GM23248 (cell line): ENCODE data around the gene TARBP1.

Experiments used
- EZH2 ChIP-seq: fragments of 200-600 bp; sonication (generic); IDR thresholded peaks from 2 replicates; pipeline ENCODE4 v1.6.1; 2018; ENCODE audit warnings: antibody characterized with exemption, mild to moderate bottlenecking; ENCODE audit not compliant: insufficient read depth, poor library complexity, severe bottlenecking
- EZH2phosphoT487 ChIP-seq: fragments of 200-600 bp; sonication (generic); IDR thresholded peaks from 2 replicates; pipeline ENCODE4 v1.6.1; 2018; ENCODE audit warnings: antibody characterized with exemption, moderate library complexity, mild to moderate bottlenecking, low read depth; ENCODE audit not compliant: insufficient read depth

- no peak for TF ChIP-seq EZH2
- TF ChIP-seq EZH2phosphoT487, result no peak
Observed at GRCh38 chr1:234489007-234489697, 10.2 kb upstream of the TARBP1 start.
